Measurements from ENCODE around the gene GSTP1. TPM values are rescaled to one million over a fixed set of nuclear protein-coding genes. Genes with fewer than 3 reads are reported as not detected.

The GSTP1 gene
- total and polyA plus RNA-seq, 9 of the 15 experiments (the other 6 are each of a cell fraction or from before 2014, with no cell fraction given), result 592 to 2,150 (median 1,204) TPM

- TF ChIP-seq, protein P1, sequence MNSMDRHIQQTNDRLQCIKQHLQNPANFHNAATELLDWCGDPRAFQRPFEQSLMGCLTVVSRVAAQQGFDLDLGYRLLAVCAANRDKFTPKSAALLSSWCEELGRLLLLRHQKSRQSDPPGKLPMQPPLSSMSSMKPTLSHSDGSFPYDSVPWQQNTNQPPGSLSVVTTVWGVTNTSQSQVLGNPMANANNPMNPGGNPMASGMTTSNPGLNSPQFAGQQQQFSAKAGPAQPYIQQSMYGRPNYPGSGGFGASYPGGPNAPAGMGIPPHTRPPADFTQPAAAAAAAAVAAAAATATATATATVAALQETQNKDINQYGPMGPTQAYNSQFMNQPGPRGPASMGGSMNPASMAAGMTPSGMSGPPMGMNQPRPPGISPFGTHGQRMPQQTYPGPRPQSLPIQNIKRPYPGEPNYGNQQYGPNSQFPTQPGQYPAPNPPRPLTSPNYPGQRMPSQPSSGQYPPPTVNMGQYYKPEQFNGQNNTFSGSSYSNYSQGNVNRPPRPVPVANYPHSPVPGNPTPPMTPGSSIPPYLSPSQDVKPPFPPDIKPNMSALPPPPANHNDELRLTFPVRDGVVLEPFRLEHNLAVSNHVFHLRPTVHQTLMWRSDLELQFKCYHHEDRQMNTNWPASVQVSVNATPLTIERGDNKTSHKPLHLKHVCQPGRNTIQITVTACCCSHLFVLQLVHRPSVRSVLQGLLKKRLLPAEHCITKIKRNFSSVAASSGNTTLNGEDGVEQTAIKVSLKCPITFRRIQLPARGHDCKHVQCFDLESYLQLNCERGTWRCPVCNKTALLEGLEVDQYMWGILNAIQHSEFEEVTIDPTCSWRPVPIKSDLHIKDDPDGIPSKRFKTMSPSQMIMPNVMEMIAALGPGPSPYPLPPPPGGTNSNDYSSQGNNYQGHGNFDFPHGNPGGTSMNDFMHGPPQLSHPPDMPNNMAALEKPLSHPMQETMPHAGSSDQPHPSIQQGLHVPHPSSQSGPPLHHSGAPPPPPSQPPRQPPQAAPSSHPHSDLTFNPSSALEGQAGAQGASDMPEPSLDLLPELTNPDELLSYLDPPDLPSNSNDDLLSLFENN (IDR thresholded peaks at IDR 0.05; ENCODE audit: low read depth in 2 of 2, low read length in 2 of 2), result no peak
- TF ChIP-seq, protein P2, sequence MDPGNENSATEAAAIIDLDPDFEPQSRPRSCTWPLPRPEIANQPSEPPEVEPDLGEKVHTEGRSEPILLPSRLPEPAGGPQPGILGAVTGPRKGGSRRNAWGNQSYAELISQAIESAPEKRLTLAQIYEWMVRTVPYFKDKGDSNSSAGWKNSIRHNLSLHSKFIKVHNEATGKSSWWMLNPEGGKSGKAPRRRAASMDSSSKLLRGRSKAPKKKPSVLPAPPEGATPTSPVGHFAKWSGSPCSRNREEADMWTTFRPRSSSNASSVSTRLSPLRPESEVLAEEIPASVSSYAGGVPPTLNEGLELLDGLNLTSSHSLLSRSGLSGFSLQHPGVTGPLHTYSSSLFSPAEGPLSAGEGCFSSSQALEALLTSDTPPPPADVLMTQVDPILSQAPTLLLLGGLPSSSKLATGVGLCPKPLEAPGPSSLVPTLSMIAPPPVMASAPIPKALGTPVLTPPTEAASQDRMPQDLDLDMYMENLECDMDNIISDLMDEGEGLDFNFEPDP (CRISPR knock-in tag; IDR thresholded peaks at IDR 0.05), result no peak
- TF ChIP-seq, protein P3, sequence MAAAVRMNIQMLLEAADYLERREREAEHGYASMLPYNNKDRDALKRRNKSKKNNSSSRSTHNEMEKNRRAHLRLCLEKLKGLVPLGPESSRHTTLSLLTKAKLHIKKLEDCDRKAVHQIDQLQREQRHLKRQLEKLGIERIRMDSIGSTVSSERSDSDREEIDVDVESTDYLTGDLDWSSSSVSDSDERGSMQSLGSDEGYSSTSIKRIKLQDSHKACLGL (CRISPR knock-in tag; IDR thresholded peaks at IDR 0.05; ENCODE audit: borderline replicate concordance, poor library complexity, severe bottlenecking), result no peak
- TF ChIP-seq HEY1 (CRISPR knock-in tag; IDR thresholded peaks at IDR 0.05; ENCODE audit: borderline replicate concordance), result no peak
- TF ChIP-seq ATF3 (IDR thresholded peaks at IDR 0.05), result no peak
- TF ChIP-seq ATF3 (CRISPR knock-in tag; conservative IDR thresholded peaks at IDR 0.05), result no peak
- TF ChIP-seq SNAPC5 (CRISPR knock-in tag; IDR thresholded peaks at IDR 0.05), result no peak
- TF ChIP-seq, protein P4, sequence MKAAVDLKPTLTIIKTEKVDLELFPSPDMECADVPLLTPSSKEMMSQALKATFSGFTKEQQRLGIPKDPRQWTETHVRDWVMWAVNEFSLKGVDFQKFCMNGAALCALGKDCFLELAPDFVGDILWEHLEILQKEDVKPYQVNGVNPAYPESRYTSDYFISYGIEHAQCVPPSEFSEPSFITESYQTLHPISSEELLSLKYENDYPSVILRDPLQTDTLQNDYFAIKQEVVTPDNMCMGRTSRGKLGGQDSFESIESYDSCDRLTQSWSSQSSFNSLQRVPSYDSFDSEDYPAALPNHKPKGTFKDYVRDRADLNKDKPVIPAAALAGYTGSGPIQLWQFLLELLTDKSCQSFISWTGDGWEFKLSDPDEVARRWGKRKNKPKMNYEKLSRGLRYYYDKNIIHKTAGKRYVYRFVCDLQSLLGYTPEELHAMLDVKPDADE (conservative IDR thresholded peaks at IDR 0.05; ENCODE audit: control insufficient read depth, low read depth, low read length), result no peak; the same call in 1 of the 2 replicates
- no peak for TF ChIP-seq HOXB6 (CRISPR knock-in tag; IDR thresholded peaks at IDR 0.05; ENCODE audit: borderline replicate concordance)
- no peak for TF ChIP-seq FOXJ2 (tag; IDR thresholded peaks at IDR 0.05)
- TF ChIP-seq, protein P5, sequence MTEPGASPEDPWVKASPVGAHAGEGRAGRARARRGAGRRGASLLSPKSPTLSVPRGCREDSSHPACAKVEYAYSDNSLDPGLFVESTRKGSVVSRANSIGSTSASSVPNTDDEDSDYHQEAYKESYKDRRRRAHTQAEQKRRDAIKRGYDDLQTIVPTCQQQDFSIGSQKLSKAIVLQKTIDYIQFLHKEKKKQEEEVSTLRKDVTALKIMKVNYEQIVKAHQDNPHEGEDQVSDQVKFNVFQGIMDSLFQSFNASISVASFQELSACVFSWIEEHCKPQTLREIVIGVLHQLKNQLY (CRISPR knock-in tag; conservative IDR thresholded peaks at IDR 0.05), result no peak
- TF ChIP-seq, protein P6, sequence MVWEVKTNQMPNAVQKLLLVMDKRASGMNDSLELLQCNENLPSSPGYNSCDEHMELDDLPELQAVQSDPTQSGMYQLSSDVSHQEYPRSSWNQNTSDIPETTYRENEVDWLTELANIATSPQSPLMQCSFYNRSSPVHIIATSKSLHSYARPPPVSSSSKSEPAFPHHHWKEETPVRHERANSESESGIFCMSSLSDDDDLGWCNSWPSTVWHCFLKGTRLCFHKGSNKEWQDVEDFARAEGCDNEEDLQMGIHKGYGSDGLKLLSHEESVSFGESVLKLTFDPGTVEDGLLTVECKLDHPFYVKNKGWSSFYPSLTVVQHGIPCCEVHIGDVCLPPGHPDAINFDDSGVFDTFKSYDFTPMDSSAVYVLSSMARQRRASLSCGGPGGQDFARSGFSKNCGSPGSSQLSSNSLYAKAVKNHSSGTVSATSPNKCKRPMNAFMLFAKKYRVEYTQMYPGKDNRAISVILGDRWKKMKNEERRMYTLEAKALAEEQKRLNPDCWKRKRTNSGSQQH (CRISPR knock-in tag; IDR thresholded peaks at IDR 0.05), result no peak
Measured at GRCh38 chr11:67600324-67601029, 16.9 kb downstream of the GSTP1 start (continued).
